Skeletal muscle cell (primary cell): Measurements from ENCODE around the gene CBY1.
"Not testable (repeated sequence)": the region's sequence is repeated elsewhere in the genome, so short reads cannot be mapped to it uniquely, and the experiment has no call there.

Source experiments
- DNase-seq: peaks from one replicate; pipeline ENCODE4 v3.0.0-alpha.2; 2010; ENCODE audit warnings: low read depth
- H3K4me3 ChIP-seq: 2 replicates; pipeline ENCODE4 v1.5.1; 2011; ENCODE audit warnings: low read depth, mild to moderate bottlenecking, control low read depth, low read length, moderate library complexity

CBY1 gene

DNA sequence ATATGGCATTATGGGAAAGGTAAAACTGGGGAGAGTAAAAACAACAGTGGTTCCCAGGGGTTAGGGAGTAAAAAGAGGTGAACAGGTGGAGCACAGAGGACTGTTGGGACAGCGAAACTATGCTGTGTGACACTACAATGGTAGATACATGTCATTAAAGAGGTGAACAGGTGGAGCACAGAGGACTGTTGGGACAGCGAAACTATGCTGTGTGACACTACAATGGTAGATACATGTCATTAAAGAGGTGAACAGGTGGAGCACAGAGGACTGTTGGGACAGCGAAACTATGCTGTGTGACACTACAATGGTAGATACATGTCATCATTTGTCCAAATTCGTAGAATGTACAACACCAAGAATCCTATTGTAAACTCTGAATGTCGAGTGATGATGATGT, 12.2 kb upstream of the CBY1 start:
- not testable (repeated sequence) for DNase-seq, H3K4me3 ChIP-seq

DNA sequence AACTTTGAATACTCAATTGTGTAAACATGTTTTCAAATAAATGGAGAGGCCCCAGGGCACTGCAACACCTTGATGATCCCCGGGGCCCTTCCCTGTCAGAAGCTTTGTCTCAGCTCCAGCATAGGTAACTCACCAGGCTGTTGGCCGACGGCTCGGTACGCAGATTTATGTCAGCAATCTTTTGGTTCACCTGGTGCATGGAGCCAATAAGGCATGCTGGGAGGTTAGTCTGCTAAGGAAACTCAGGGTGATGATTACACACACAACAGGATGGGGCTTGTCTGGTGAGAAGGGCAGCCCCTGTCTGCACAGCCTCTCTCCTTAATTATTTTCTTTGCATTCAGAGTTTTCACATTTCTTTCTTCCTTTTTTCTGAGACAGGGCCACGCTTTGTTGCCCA, 11.0 kb upstream of the CBY1 start:
- no peak for DNase-seq
- no peak overlapping the region for H3K4me3 ChIP-seq

DNA sequence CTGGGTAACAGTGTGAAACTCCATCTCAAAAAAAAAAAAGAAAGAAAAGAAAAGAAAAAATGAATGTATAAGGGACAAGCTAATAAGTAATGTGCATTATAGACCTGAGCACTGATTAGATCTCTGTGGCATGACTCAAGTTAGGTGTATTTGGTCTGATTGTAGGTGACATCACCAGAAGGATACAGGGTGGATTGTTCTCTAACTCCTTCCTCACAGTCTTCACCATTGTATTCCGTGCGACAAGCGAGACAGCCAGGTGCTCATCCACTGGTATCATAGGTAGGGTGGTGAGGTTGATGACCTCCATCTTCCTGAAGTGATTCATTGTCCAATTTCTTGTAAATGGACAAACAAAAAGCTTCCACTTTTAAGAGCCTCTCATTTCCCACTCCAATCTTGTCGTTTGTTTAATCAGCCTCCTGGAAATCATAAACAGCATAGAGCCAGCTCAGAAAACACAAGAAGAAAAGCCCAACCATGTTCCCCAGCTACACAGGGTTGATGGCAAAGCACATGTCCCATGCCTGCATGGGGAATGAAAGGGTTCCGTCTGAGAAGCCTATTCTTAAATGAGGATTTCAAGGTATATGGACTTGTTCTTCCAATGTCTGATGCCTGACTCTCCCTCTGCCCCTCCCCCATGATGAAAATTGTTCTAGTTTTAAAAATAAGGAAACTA, 6.5 kb upstream of the CBY1 start:
- no peak overlapping the region for H3K4me3 ChIP-seq
- no peak for DNase-seq

DNA sequence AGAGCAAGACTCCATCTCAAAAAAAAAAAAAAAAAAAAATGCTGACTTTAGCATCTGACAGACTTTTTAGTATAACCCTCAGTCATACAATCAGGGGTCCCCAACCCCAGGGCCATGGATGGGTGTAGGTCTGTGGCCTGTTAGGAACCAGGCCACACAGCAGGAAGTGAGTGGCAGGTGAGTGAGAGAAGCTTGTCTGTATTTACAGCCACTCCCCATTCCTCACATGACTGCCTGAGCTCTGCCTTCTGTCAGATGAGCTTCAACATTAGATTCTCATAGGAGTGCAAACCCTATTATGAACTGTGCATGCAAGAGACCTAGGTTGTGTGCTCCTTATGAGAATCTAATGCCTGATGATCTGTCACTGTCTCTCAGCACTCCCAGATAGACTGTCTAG, 3.6 kb upstream of the CBY1 start:
- no peak for DNase-seq
- no peak overlapping the region for H3K4me3 ChIP-seq

DNA sequence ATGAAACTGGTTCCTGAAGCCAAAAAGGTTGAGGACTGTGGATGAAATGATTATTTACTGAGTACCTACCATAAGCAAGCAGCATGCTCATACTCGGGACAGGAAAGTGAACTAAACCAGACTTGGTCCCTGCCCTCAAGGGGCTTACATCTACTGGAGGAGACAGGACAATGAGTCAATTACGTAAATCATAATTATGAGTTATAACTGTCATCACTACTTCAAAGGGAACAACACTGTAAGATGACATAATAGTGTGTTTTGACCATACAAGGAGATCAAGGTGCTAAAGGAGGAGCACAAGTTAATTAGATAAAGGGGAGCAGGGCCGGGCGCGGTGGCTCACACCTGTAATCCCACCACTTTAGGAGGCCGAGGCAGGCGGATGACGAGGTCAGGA, 2.7 kb upstream of the CBY1 start:
- DNase-seq, result no peak

DNA sequence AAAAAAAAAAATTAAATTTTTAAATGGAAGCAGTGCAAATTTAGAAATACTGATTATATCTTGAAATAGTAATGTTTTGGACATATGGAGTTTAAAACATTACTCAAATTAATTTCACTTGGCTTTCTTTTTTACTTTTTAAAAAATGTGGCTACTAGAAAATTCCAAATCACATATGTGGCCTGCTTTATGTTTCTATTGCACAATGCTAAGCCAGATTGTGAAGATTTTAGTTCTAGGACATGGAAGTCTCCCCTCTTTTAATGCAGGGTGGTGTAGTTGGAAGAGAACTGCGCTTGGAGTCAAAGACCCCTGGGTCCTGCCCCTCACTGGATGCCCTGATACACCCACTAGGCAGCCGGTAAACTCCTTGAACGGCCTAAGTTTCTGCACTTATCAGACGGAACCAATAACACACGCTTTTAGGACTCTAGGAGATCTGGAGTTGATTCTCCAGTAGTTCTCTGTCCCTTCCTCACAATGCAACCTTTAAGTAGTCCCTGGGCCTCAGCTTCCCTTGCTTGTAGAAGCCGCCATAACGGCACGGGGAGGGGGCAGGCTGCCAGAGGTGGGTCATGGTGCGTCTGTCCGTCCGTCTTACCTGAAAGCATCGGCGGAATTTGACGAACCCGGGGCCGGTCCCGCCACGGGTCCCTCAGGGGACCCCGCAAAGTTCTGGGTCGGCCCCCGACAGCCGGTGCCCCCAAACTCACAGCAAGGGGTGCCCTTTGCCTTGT, 751 bp upstream of the CBY1 start:
- no peak for DNase-seq
- H3K4me3 ChIP-seq, result peak overlapping the region; percentile 85

More for the DNA sequence above, 2.7 kb upstream of the CBY1 start:
- no peak overlapping the region for H3K4me3 ChIP-seq

DNA sequence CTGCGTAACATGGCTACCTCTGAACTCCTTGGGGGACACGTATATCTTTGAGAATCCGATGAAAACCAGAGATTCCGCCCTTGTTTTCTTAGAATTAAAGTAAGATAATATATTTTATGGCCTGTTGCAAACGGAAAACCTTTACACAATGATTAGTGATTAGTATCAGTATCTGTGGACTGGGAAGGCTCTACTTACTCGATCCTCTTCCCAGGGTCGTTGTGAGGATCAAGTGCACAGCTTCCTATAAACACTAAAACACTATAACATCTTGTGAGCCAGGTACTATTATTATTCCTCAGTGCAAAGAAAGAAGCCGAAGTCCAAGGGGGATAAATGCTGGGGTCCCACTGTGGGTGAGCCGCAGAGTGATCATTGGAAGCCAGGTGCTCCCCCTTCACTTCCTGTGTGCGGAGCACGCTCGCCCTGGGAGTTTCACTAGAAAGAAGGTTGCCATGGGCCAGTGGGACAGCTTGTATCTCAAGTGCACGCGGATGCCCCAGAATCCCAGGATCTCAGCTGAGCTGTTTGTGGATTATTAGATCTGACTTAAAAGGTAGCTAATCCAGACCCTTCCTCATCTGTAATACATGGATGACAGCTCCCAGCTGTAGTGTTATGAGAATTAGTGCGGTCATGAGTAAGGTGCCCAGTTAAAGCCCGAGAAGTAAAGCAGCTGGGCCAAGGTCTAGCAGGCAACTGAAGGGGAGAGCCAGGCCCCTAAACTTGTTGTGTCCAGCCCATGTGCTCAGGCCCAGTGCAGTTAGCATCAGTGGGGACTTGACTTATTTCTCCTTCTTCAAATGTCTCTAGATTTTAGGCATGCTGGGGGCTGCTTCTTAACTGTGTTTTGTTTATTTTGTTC, 839 bp downstream of the CBY1 start:
- no peak for DNase-seq
- peak overlapping the region; percentile 85 for H3K4me3 ChIP-seq

DNA sequence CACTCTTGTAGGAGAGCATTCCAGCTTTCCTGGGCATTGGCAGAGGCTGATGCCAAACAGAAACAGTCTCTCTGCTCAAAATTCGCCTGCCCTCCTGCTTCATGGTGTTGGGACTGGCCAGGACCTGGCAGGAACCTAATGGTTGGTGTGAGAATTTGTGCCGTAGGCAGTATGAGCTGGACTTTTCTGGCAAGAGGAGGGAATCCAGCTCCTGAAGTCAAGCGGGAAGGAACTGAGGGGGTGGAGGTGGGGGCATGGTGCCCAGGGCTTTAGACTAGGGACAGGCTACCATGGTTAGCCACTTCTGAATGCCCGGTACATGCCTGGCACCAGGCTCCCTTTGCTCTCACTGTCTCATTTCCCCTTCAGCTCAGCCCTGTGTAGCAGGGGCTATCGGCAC, 18.4 kb downstream of the CBY1 start:
- H3K4me3 ChIP-seq, result no peak overlapping the region
- no peak for DNase-seq

DNA sequence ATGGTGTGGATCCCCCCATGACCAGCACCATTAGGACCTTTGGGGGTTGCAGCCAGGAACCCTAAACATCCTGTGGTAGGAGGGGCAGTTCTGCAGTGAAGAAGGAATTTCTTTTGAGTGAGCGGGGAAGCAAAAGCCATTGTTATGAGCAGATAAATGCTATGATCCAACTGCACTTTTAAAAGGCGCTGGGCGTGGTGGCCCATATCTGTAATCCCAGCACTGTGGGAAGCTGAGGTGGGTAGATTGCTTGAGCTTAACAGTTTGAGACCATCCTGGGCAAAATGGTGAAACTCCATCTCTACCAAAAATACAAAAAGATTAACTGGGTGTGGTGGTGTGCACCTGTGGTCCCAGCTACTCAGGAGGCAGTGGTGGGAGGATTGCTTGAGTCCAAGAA, 19.4 kb downstream of the CBY1 start:
- no peak for DNase-seq
- no peak overlapping the region for H3K4me3 ChIP-seq

DNA sequence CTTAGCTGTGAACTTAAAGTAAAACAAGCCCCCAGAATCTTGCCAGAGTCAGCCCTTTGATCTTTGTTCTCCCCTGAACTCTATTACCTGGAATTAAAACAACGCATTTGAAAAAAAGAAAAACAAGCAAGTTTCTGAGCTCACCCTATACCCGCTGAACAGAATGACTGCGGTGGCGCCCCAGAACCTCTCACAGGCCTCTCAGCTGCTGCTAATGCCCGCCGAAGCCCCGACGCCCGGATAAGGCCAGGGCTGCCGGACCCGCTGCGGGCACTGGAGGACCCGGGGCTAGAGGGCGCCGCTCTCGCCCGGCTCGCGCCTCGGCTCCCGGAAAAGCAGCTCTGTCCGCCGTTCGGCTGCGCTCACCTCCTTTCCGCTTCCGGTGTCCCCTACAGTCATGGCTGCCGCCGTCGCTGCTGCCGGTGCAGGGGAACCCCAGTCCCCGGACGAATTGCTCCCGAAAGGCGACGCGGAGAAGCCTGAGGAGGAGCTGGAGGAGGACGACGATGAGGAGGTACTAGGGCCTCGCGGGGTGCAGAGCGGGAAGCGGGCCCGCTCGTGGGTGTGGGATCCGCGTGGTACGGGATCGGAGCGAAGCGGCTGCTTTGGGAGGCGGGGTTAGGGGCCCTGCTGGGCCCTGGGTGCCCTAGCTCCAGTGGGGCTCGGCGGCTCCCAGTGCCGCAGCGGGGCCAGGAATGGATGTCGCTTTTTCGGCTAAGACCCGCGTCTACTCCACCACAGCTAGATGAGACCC, 25.3 kb downstream of the CBY1 start, which contains the start of gene TOMM22:
TOMM22 (plus strand) TSS at position 376 of the 754 bp plus-strand sequence; CDS start at position 398, 22 bp downstream.
- peak; percentile 53 for DNase-seq
- peak within 1 kb of the TSS; percentile 98 for H3K4me3 ChIP-seq

DNA sequence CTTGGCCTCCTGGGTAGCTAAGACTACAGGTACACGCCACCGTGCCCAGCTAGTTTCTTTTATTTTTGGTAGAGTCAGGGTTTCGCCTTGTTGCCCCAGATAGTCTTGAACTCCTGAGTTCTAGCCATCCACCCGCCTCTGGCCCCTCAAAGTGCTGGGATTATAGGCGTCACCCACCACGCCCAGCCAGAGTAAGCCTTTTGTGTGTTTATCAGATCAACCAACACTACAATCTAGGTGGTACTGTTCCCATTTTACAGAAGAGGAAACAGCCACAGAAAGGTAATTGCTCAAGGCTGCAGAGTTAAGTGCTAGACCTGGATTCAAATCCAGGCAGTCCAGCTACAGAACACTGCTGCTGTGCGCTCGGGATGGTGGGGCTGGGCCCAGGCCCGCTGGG, 28.5 kb downstream of the CBY1 start:
- DNase-seq, result no peak
- H3K4me3 ChIP-seq, result no peak overlapping the region

DNA sequence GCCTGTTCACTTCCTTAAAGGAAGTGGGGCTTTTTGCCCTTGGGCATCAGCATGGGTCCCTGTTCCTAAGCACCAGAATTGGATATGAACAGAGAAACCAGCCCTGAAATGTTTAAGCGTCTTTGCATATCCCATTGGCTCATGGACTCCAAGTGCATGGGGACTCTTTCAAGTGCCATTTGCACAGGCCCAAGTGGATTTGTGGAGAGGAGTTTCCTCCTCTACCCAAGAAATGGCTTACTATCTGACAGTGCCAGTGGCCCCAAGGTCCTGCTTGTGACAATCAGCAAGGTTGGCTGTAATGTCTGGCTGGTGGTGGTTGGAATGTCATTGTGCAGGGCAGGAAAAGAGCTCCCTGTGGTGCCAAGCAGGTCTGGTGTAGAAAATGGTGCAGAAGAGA, 29.3 kb downstream of the CBY1 start:
- H3K4me3 ChIP-seq, result no peak overlapping the region
- no peak for DNase-seq

DNA sequence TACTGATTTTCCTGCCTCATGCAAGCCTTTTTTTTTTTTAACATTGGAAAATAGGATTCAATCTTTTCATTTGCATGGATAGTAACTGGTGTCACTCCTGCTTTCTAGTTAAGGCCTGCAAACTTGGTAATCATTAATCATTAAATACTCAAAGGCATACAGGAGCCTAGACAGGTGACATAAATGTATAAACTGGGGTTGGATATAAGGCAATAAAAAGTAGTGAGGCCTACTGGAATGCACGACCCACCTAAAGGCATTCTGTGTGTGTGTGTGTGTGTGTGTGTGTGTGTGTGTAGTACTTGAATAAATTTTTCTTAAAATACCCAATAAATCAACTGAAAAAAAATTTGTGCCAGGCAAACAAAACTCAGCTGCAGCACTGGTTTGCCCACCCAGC, 33.2 kb downstream of the CBY1 start:
- no peak overlapping the region for H3K4me3 ChIP-seq

DNA sequence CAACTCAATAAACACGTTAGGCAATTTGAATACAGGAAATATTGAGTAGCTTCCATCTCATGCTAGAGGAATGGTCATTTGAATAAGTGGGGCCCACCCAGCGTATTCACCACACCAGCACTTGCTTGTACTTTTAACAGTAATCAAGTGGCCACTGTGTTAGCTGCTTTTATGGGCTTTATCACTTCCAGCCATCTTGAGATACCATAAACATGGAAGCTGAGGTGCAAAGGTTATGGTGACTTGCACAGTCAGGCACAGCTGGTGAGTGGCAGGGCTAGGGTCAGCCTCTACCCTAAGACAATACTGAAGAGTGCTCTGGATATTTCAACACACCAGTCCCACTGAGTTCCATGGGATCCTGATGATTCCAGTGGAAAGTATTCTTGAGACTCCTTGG, 37.6 kb downstream of the CBY1 start:
- no peak overlapping the region for H3K4me3 ChIP-seq
- DNase-seq, result no peak

More for the DNA sequence above, 33.2 kb downstream of the CBY1 start:
- no peak for DNase-seq

DNA sequence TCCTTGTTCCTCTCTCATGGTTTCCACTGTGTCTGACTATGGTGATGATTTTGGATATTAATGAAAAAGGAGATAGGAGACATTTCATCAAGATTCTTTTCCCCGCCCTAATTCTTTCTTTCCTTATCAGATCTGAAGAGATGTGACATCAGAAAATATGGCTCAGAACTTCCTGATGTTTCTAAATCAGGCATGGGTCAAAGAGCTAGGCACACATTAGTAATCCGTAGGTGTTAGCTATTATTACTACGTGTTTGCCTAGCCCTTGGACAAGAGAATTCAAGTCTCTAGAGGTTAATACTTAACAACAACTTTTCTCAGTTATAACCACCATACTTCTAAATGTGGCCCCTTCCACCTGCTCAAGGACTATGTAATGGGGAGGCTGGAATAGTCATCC, 38.5 kb downstream of the CBY1 start:
- no peak overlapping the region for H3K4me3 ChIP-seq
- DNase-seq, result no peak

DNA sequence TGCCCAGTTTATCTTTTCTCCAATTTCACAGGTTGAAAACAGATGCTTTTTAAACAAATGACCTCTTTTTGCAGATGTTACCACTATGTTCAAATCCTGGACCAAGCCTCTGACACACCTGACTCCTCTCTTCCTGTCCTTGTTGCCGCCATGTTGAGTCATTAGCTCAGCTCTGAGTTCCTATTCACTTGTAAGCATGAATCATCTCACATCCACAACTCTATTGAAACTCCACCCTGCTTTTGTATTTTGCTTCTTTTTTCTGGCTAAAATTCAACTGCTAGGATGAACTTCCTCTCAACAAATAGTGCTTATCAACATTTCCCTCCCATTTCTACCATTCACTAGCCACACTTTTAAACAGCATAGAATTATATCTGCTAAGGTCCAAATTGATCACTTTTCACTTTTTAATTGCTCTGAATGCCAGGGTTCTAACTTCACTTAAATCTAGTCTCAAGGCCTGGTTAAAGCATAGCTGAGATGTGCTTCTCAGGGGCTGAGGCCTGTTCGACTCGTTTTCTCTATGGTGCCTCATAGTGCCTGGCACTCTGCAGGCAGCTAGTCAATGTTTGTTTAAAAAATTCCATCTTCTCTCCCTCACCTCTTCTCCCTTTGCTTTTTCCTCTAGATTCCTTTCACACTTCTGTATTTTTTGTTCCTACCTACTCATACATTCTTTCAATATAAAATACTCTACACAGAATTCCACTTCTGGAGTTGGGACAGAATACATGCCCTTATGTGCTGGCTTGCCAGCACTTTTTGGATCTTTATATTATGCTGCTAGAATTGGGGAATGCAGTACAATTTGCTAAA, 40.4 kb downstream of the CBY1 start:
- DNase-seq, result no peak
- H3K4me3 ChIP-seq, result no peak overlapping the region

DNA sequence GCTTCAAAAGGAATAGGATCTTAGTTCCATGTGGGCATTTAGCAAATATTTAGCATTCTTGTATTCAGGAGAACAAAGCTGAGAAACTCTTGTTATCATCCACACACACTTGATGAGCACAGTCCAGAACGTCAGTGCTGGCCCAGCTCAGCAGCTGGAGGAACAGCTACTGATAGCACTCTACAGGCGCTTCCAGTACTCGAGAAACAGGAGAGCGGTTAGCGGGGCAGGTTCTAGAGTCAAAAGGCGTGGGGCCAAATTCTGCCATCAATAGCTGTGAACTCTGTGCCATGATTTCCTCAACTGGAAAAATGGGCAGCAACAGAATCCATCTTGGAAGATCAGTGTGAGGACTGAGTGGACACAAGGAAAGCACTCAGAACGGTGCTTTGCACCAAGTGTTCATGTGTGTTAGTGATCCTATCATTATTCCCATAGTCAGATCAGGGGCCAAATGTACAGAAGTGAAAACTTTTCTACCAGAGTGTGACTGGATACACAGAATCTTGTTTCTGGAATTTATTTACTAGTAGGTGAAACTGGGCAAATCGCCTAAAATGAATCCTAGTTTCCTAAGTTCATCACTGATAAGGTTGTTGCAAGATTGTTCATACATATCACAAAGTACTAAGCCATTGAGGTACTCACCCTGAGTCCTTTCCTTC, 41.1 kb downstream of the CBY1 start:
- DNase-seq, result no peak

DNA sequence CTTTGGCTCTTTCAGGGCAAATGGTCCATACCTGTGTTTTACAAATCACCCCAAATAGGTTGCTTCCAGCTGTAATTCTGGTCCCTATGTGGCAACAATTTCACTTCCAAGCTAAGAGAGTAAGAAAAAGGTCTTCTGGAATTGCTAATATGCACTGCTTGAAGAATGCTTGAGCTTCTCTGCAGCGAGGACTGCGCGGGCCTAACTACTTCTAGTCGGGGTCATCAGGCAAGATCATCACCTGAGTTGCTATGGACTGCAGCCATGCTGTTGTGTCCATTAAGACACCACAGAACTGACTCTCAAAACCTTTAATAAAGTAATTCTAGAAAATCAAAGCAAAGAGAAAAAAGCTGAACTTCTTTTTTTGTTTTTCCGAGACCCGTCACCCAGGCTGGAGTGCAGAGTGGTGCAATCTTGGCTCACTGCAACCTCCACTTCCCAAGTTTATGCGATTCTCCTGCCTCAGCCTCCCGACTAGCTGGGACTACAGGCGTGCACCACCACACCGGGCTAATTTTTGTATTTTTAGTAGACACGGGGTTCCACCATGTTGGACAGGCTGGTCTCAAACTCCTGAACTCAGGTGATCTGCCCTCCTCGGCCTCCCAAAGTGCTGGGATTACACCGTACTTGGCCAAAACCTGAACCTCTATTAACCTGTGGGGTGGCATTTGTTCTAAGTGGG, 42.1 kb downstream of the CBY1 start:
- peak overlapping the region; percentile 86 for H3K4me3 ChIP-seq
- no peak for DNase-seq

More for the DNA sequence above, 41.1 kb downstream of the CBY1 start:
- H3K4me3 ChIP-seq, result no peak overlapping the region
